Left kidney (tissue), 2 donors: Measurements from ENCODE around the gene BNC1. TPM values are rescaled to one million over a fixed set of nuclear protein-coding genes. Genes with fewer than 3 reads are reported as not detected.
"Not testable (repeated sequence)": the region's sequence is repeated elsewhere in the genome, so short reads cannot be mapped to it uniquely, and the experiment has no call there.

ENCODE experiments used
- DNase-seq: peaks from one replicate; pipeline ENCODE4 v3.0.0-alpha.2; 2013
- polyA plus RNA-seq: library from polyadenylated mRNA; unstranded; fragments of 120-200 nt; gene quantifications from one replicate; pipeline ENCODE4 v1.2.1, GENCODE V29; 2013; ENCODE audit not compliant: insufficient read length

Gene BNC1
- polyA plus RNA-seq, 1 donor, result 0.17 TPM

DNA sequence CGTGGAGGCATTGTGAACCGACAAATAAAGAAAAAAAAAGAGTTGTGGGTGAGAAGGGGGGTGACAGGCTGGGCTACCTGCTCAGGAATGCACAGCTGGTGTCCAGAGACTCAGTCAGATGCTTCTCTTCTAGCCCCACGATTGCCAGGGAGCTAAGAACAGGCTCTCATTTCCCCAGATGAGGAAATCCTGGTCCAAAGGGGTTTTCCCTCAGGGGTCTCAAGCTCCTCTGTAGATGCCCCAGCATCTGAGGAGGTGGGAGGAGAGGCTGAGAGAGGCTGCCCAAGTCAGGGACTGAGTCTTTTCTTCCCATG, 35.5 kb downstream of the BNC1 start:
- DNase-seq, result no peak

DNA sequence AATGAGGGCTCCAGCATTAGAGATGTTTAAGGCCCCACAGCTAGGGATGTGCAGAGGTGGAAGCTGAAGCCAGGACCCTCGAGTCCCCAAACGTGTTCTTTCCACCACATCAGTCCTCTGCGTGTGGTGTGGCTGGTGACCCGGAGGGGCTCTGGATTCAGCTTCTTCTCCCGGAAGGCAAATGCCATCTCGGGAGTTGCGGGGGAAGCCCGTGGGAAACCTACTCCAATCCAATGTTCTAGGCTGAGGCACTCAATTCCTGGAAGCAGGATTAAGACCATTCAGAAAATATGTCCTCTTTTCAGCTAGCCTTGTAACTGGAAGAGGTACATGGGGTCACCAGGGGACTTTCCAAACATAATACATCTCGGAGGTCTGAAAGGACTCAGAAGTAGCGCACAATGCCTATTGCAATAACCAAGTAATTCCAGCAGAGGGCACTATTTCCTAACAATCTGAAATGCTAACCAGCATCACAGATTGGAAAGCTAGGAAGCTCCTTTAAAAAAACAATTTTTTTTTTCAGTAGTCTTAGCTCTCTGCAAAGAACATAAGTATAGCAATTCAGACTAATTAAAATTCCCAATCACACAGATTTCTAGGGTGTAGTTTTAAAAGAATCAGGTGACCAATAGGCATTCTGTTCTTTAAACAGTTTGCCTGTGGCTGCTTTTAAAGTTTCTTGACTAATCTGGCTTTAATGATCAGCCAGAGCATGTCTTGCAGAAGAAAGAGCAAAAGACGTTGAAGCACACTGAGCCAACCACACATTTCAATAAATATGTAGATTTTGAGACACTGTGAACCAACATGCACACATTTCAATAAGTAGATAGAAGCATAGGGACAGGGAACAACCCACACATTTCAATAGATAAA, 36.1 kb downstream of the BNC1 start:
- peak; percentile 79 for DNase-seq

DNA sequence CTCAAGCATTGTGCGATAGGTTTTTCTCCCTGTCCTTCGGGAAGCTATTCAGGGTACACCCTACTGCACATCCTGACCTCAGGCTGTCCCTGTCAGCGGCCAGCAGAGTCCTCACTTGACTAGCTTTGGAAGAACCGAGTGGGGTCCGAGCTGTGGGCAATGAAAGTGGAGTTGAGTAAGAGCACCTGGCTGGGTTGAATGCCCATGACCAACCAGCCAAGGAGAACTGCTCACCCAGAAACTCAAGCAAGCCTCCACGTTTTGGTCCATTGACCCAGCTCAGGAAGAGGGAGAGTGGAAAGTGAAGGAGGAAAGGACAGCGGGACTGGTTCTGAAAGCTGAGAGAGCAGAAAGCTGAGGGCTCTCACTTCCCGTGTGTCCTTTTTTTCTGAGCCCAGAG, 40.8 kb downstream of the BNC1 start:
- DNase-seq, result no peak

DNA sequence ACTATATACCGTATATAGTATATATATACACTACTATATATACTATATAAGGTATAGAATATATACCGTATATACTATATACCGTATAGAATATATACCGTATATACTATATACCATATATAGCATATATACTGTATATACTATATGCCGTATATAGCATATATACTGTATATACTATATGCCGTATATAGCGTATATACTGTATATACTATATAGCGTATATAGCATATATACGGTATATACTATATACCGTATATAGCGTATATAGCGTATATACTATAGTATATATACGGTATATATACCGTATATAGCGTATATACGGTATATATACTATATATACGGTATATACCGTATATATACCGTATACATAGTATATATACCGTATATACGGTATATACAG, 54.2 kb downstream of the BNC1 start:
- no peak for DNase-seq

DNA sequence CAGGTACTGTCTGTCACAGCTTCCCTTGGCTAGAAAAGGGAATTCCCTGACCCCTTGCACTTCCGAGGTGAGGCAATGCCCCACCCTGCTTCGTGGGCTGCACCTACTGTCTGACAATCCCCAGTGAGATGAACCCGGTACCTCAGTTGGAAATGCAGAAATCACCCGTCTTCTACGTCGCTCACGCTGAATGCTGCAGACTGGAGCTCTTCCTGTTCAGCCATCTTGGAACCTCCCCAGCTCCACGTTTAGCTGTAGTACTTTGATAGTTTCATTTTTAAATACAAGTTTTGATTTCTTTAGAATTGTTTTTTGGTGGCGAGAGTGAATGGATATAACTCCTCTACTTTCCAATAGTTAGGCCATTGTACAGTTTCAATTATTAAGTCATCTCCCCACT, 59.0 kb downstream of the BNC1 start:
- no peak for DNase-seq

DNA sequence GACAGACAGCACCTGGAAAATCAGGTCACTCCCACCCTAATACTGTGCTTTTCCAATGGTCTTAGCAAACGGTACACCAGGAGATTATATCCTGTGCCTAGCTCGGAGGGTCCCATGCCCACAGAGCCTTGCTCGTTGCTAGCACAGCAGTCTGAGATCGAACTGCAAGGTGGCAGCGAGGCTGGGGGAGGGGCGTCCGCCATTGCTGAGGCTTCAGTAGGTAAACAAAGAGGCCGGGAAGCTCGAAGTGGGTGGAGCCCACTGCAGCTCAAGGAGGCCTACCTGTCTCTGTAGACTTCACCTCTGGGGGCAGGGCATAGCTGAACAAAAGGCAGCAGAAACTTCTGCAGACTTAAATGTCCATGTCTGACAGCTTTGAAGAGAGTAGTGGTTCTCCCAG, 62.7 kb downstream of the BNC1 start:
- not testable (repeated sequence) for DNase-seq

DNA sequence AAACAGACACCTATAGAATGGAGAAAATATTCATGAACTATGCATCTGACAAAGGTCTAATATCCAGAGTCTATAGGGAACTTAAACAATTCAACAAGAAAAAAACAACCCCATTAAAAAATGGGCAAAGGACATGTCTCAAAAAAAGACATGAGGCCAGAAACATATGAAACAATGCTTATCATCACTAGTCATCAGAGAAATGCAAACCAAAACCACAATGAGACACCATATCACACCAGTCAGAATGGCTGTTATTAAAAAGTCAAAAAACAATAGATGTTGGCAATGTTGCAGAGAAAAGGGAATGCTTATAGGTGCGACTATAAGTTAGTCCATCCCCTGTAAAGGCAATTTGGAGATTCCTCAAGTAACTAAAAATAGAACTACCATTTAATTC, 65.4 kb downstream of the BNC1 start:
- DNase-seq, result no peak

DNA sequence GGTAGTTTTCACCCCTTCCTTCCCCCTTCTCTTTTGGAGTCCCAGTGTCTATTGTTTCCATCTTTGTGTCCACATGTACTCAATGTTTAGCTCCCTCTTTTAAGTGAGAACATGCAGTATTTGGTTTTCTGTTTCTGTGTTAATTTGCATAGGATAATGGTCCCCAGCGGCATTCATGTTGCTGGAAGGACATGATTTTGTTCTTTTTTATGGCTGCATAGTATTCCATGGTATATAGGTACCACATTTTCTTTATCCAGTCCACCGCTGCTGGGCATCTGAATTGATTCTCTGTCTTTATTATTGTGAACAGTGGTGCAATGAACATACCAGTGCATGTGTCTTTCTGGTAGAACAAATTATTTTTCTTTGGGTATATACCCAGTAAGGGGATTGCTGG, 69.2 kb downstream of the BNC1 start:
- no peak for DNase-seq

DNA sequence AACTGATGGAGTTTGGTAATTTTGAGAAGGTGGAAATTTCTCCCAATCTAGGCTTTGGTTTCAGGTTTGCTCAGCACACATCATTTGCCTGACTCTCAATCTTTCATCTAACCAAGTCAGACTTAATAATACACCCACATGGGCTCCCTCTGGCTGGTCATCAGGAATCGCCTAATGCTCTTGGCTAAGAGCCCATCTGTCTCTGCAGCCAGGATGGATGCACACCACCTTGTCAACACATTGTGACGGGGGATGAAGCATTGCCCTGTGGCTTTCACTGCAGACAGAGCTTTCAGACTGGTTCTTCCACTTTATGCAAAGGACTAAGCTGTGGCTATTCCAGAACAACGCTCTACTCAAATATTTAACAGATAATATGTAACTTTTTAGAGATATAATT, 73.8 kb downstream of the BNC1 start:
- DNase-seq, result no peak

DNA sequence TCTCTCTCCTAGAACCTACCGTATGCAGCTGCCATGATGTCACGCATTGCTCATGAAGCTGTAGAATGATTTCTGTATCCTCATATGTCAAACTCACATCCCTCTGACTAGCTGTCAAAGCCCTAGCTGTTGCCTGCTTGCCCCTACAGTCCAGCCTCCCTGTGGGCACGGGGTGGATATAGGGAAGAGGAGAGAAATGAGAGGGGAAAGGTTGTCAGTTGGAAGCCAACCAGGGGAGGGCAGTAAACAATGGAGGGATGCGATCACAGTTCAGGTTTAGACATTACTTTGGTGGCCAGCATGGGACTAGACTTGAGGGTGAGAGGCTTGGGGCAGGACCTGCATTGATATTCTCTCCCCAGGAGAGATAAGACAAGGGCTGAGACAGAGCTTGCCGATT, 75.1 kb downstream of the BNC1 start:
- no peak for DNase-seq

DNA sequence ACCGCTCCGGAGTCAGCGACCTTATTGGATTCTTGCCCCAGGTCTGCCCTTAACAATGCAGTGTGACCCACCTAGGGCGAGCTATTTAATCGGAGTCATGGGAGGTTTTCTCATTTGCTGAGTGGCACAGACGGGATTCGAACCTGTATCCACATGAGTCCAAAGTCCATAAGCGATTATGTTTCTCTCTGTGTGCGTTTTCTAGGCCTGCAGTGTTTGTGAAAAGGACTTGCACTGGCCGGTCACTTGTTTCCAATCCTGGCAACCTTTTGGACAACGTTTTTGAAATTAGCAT, 76.2 kb downstream of the BNC1 start:
- no peak for DNase-seq

DNA sequence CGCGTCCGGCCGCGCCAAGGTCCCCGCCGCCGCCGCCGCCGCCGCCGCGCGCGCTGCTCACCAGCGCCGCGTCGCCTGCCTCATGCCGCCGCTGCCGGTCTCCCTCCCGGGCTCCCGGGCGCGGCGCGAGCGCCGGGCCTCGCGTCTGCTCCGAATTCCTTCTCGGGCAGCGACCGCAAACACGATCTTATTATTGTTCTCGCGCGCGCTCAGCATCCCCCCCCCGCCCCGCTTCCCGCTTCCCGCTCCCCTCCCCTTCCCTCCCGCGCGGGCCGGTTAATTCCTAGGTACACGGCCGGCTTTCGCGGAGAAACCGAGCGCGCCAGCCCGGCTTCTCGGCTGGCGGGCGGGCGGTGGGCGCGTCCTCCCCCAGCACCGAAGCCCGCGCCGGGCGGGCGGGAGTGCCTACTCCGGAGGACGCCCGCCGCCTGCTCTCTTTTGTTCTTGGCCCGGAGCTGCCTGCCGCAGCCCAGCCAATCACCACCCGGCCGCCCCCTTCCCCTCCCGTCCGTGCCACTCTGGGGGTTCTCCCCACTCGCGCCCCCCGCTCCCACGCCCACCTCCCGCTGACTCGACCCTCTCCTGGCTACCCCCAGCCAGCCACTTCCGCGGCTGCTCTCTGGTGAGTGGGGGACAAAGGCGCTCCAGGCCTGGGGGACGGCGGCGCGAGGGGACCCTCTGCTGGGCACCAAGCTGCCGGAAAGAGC, 76.7 kb downstream of the BNC1 start, which contains the start of gene HDGFL3:
Gene HDGFL3 (minus strand): TSS at position 164 of the 707 bp plus-strand sequence. CDS start 409 bp downstream, outside the sequence.
- DNase-seq, result peak; percentile 77

DNA sequence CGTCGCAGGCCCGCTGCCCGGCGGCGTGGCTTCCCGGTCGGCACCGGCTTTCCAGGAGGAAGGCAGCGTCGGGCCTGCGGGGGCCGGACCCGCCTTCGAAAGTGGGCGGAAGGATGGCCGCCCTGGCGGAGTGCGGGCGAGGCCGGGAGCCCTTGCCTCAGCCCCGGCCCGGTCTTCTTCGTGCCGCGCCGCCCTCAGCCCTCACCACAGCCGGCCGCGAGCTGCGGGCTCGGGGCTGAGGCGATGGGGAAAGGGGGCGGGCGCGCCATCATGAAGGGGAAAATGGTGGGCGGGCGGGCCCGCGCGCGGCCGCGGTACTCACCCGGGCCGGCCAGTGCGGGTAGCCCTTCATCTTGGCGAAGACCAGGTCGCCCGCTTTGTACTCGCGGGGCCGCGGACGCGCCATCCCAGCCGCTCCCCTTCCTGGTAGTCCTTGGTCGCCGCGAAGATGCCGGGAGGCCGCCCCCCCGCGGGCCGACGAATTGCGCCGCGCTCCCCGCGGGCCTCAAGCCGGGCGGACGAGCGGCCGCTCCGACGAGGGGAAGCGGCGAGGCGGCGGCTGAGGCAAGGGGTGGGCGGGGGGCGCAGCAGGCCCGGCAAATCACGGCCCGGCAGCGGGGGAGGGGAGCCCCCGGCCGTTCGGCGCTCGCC, 77.3 kb downstream of the BNC1 start:
- peak; percentile 50 for DNase-seq

DNA sequence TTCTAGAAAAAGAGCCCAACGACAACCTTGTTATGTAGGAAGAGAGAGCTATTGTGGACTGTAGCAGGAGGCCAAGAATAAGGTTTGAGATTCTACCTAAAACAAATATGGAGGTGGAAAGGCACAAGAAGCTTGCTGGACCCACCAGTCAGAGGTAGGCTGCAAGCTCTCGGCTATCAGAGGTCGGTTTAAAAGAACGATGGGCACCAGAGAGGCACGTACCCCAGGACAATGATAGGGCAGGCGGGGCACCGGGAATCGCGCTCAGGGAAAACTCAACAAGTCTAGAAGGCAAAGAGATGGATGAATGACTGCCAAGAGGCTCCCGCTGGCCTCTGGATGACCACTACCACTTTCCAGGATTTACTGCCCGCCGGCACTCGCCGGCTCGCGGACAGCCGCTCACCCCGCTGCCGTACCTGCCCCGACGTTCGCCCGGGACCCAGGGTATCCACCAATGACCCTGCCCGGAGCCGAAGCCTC, 77.9 kb downstream of the BNC1 start:
- peak; percentile 31 for DNase-seq

Other genes with a start within 250 kb of the BNC1 start
- gene BTBD1, start 217.4 kb downstream of the BNC1 start, polyA plus RNA-seq, result 71.0 TPM
- 3.2 TPM for gene TM6SF1, start 177.0 kb downstream of the BNC1 start, polyA plus RNA-seq
- gene HDGFL3, start 76.8 kb downstream of the BNC1 start, polyA plus RNA-seq, result 96.4 TPM
- 14.2 TPM for gene SH3GL3, start 162.7 kb upstream of the BNC1 start, polyA plus RNA-seq